C4-2B (cell line): Measurements from ENCODE around the gene REV3L.

Experiments used
- ZFX ChIP-seq: fragments of 450-650 bp; IDR thresholded peaks from 2 replicates; pipeline ENCODE4 v1.6.1; 2017
- TF ChIP-seq, protein P1 (sequence below): fragments of 450-650 bp; conservative IDR thresholded peaks from 2 replicates; pipeline ENCODE4 v1.5.1; 2017; ENCODE audit warnings: mild to moderate bottlenecking

DNA sequence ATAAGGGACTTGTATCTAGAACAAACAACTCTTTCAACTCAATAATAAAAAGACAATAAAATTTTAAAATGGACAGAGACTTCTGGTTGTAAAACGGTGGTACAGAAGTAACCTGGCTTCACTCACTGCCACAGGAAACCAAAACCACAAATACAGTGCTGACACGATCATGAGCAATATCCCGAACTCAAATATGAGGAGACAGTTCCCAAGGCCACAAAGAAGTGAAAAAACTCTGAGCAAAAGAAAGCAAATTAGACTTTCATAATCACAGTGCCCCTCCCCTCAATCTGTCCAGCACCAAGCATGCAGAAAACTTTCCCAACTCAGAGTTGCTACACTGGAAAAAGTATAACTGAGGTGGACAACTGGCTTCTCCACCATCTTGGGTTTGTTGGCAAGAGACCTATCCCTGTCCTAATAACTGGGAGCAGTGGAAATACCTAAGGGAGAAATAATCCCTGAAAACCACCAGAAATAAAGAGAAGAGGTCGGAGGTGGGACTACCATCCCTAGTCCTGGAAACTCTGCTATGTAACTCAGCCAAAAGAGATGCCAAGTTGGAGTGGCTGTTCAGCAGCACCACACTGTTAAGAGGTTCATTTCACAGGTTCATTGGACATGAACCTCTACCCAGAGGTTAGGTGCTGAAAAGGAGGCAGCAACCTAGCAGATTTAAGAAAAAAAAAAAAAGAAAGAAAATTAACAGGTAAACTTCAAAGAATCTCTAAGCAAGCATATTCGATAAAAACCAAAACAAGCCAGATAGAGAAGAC is 55.5 kb downstream of the REV3L start:
- TF ChIP-seq, protein P1, sequence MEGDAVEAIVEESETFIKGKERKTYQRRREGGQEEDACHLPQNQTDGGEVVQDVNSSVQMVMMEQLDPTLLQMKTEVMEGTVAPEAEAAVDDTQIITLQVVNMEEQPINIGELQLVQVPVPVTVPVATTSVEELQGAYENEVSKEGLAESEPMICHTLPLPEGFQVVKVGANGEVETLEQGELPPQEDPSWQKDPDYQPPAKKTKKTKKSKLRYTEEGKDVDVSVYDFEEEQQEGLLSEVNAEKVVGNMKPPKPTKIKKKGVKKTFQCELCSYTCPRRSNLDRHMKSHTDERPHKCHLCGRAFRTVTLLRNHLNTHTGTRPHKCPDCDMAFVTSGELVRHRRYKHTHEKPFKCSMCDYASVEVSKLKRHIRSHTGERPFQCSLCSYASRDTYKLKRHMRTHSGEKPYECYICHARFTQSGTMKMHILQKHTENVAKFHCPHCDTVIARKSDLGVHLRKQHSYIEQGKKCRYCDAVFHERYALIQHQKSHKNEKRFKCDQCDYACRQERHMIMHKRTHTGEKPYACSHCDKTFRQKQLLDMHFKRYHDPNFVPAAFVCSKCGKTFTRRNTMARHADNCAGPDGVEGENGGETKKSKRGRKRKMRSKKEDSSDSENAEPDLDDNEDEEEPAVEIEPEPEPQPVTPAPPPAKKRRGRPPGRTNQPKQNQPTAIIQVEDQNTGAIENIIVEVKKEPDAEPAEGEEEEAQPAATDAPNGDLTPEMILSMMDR: no peak
- TF ChIP-seq ZFX: no peak
